Measurements from ENCODE around the gene CCL20.

CCL20 gene

GRCh38 chr2:227804975-227805374, 8.7 kb upstream of the CCL20 start:
- no peak for DNase-seq

GRCh38 chr2:227805578-227805977, 8.1 kb upstream of the CCL20 start:
- no peak for DNase-seq

GRCh38 chr2:227808936-227809335, 4.7 kb upstream of the CCL20 start:
- no peak for DNase-seq

- no peak for DNase-seq
Observed at GRCh38 chr2:227812001-227812400, 1.6 kb upstream of the CCL20 start.

GRCh38 chr2:227813229-227813561, 447 bp upstream of the CCL20 start:
- no peak for DNase-seq

- DNase-seq = no peak
Observed at GRCh38 chr2:227815066-227815465, 1.4 kb downstream of the CCL20 start.

GRCh38 chr2:227816507-227817294, 3.1 kb downstream of the CCL20 start:
- DNase-seq = no peak

GRCh38 chr2:227817336-227817735, 3.7 kb downstream of the CCL20 start:
- DNase-seq = no peak

GRCh38 chr2:227817850-227818674, 4.4 kb downstream of the CCL20 start:
- peak; percentile 52 for DNase-seq

- DNase-seq = no peak
Observed at GRCh38 chr2:227818675-227819397, 5.2 kb downstream of the CCL20 start.

- DNase-seq = no peak
Observed at GRCh38 chr2:227819398-227819697, 5.7 kb downstream of the CCL20 start.

GRCh38 chr2:227821043-227821942, 7.7 kb downstream of the CCL20 start:
- no peak for DNase-seq

GRCh38 chr2:227822416-227823003, 8.9 kb downstream of the CCL20 start:
- no peak for DNase-seq

GRCh38 chr2:227823922-227824321, 10.3 kb downstream of the CCL20 start:
- DNase-seq = no peak

- no peak for DNase-seq
Observed at GRCh38 chr2:227824711-227825110, 11.1 kb downstream of the CCL20 start.

GRCh38 chr2:227826019-227826521, 12.4 kb downstream of the CCL20 start:
- no peak for DNase-seq

- DNase-seq = no peak
Observed at GRCh38 chr2:227826563-227826962, 12.9 kb downstream of the CCL20 start.

- DNase-seq = no peak
Observed at GRCh38 chr2:227827143-227827542, 13.5 kb downstream of the CCL20 start.

- no peak for DNase-seq
Observed at GRCh38 chr2:227828477-227828912, 14.9 kb downstream of the CCL20 start.

GRCh38 chr2:227829337-227829736, 15.7 kb downstream of the CCL20 start:
- DNase-seq = no peak

GRCh38 chr2:227834423-227834822, 20.8 kb downstream of the CCL20 start:
- DNase-seq = no peak
